ENCODE results near the gene GMDS. TPM values are rescaled to one million over a fixed set of nuclear protein-coding genes. Genes with fewer than 3 reads are reported as not detected.

The GMDS gene
- total RNA-seq, 3 donors from 2014 or later (not counting 1 experiment from before 2014, with no cell fraction given), result 23.6 to 31.0 (median 26.4) TPM

- Mint-ChIP-seq H3K27me3 (ENCODE audit: low read depth in 2 of 2) (no peaks in the 10 kb centered on the region), H3K9me3 (no peaks in the 10 kb centered on the region), H3K36me3 (no peaks in the 10 kb centered on the region), H3K4me1 (no peaks in the 10 kb centered on the region), H3K4me3 (no peak overlapping the region), H3K27ac (no peak overlapping the region)
- Histone ChIP-seq H3K36me3 (ENCODE audit: control insufficient read depth, insufficient read depth, low read length) (no peaks in the 10 kb centered on the region), H3K9me3 (ENCODE audit: control insufficient read depth, insufficient read depth, low read length) (no peaks in the 10 kb centered on the region), H3K4me1 (ENCODE audit: control insufficient read depth, insufficient read depth, low read length) (no peaks in the 10 kb centered on the region), H3K27ac (ENCODE audit: low read length) (no peak overlapping the region), H3K4me3 (ENCODE audit: low read length) (no peak overlapping the region), H3K27me3 (ENCODE audit: control insufficient read depth, insufficient read depth, low read length) (no peaks in the 10 kb centered on the region)
- intact Hi-C loops (cut with micrococcal nuclease), result no loop called here
- no peak for TF ChIP-seq CTCF (IDR thresholded peaks at IDR 0.05)
- DNase-seq, result no peak
- 95% methylated on average over 6 of the region's 6 CpGs for WGBS (ENCODE audit: insufficient coverage)
- peak in 1 of 3 donors; percentile 27 for ATAC-seq
Measured at GRCh38 chr6:1737463-1738311, 507.7 kb downstream of the GMDS start.

GRCh38 chr6:1736346-1737105 is 508.9 kb downstream of the GMDS start:
- TF ChIP-seq CTCF (IDR thresholded peaks at IDR 0.05), result no peak
- no peaks in the 10 kb centered on the region for H3K36me3 Mint-ChIP-seq
- DNase-seq, result no peak
- ATAC-seq, result no peak
- no peaks in the 10 kb centered on the region for H3K4me1 ChIP-seq (ENCODE audit: control insufficient read depth, insufficient read depth, low read length)
- H3K27ac ChIP-seq (ENCODE audit: low read length), result no peak overlapping the region
- intact Hi-C loops (cut with micrococcal nuclease), result no loop called here
- no peaks in the 10 kb centered on the region for H3K9me3 Mint-ChIP-seq
- no peak overlapping the region for H3K4me3 Mint-ChIP-seq
- H3K4me3 ChIP-seq (ENCODE audit: low read length), result no peak overlapping the region
- H3K4me1 Mint-ChIP-seq, result no peaks in the 10 kb centered on the region
- no peaks in the 10 kb centered on the region for H3K9me3 ChIP-seq (ENCODE audit: control insufficient read depth, insufficient read depth, low read length)
- no peak overlapping the region for H3K27ac Mint-ChIP-seq
- no peaks in the 10 kb centered on the region for H3K27me3 Mint-ChIP-seq (ENCODE audit: low read depth in 2 of 2)
- 91% methylated on average over 5 of the region's 6 CpGs for WGBS (ENCODE audit: insufficient coverage)
- no peaks in the 10 kb centered on the region for H3K36me3 ChIP-seq (ENCODE audit: control insufficient read depth, insufficient read depth, low read length)
- H3K27me3 ChIP-seq (ENCODE audit: control insufficient read depth, insufficient read depth, low read length), result no peaks in the 10 kb centered on the region

GRCh38 chr6:1735239-1735803 is 510.1 kb downstream of the GMDS start:
- Mint-ChIP-seq H3K4me1 (no peaks in the 10 kb centered on the region), H3K27me3 (ENCODE audit: low read depth in 2 of 2) (no peaks in the 10 kb centered on the region)
- H3K27me3 ChIP-seq (ENCODE audit: control insufficient read depth, insufficient read depth, low read length), result no peaks in the 10 kb centered on the region

More at GRCh38 chr6:1735239-1735803, 510.1 kb downstream of the GMDS start:
- TF ChIP-seq CTCF (IDR thresholded peaks at IDR 0.05), result no peak
- Histone ChIP-seq H3K4me1 (ENCODE audit: control insufficient read depth, insufficient read depth, low read length) (no peaks in the 10 kb centered on the region), H3K9me3 (ENCODE audit: control insufficient read depth, insufficient read depth, low read length) (no peaks in the 10 kb centered on the region), H3K36me3 (ENCODE audit: control insufficient read depth, insufficient read depth, low read length) (no peaks in the 10 kb centered on the region), H3K4me3 (ENCODE audit: low read length) (no peak overlapping the region), H3K27ac (ENCODE audit: low read length) (no peak overlapping the region)
- Mint-ChIP-seq H3K27ac (no peak overlapping the region), H3K36me3 (no peaks in the 10 kb centered on the region), H3K4me3 (no peak overlapping the region), H3K9me3 (peaks cover 0 to 5% of the 10 kb centered on the region in 2 donors)
- 94% methylated on average over 6 of the region's 6 CpGs for WGBS (ENCODE audit: insufficient coverage)
- DNase-seq (no peak), ATAC-seq (no peak)
- intact Hi-C loops (cut with micrococcal nuclease), result no loop called here
